KG1 (cell line): ENCODE results near the gene FNDC3B.

Experiments
- DNase-seq: peaks from one replicate; lab custom pipeline; 2025; lab: John Stamatoyannopoulos, UW

Gene FNDC3B

GRCh38 chr3:172151651-172152649 is 112.6 kb downstream of the FNDC3B start:
- no peak for DNase-seq

- DNase-seq: no peak
Measured at GRCh38 chr3:172152874-172153273, 113.5 kb downstream of the FNDC3B start.

- no peak for DNase-seq
Measured at GRCh38 chr3:172153335-172153861, 114.0 kb downstream of the FNDC3B start.

GRCh38 chr3:172154768-172155664 is 115.6 kb downstream of the FNDC3B start:
- DNase-seq: no peak

GRCh38 chr3:172155897-172156585 is 116.7 kb downstream of the FNDC3B start:
- DNase-seq: no peak

- DNase-seq: no peak
Measured at GRCh38 chr3:172156586-172156955, 117.2 kb downstream of the FNDC3B start.

GRCh38 chr3:172157564-172158258 is 118.3 kb downstream of the FNDC3B start:
- no peak for DNase-seq

- no peak for DNase-seq
Measured at GRCh38 chr3:172158741-172159140, 119.4 kb downstream of the FNDC3B start.

GRCh38 chr3:172159376-172159775 is 120.0 kb downstream of the FNDC3B start:
- DNase-seq: no peak

GRCh38 chr3:172159962-172160538 is 120.7 kb downstream of the FNDC3B start:
- no peak for DNase-seq

- DNase-seq: no peak
Measured at GRCh38 chr3:172161133-172161789, 121.9 kb downstream of the FNDC3B start.

- DNase-seq: no peak
Measured at GRCh38 chr3:172161959-172162358, 122.6 kb downstream of the FNDC3B start.

- no peak for DNase-seq
Measured at GRCh38 chr3:172163320-172163719, 123.9 kb downstream of the FNDC3B start.

- DNase-seq: no peak
Measured at GRCh38 chr3:172164620-172165362, 125.4 kb downstream of the FNDC3B start.

- no peak for DNase-seq
Measured at GRCh38 chr3:172166261-172166660, 126.9 kb downstream of the FNDC3B start.

- DNase-seq: no peak
Measured at GRCh38 chr3:172166890-172167289, 127.5 kb downstream of the FNDC3B start.

- DNase-seq: no peak
Measured at GRCh38 chr3:172167892-172168648, 128.7 kb downstream of the FNDC3B start.

GRCh38 chr3:172170073-172170709 is 130.8 kb downstream of the FNDC3B start:
- no peak for DNase-seq
